GM13976 (cell line): ENCODE measurements around the gene UBE2QL1.
"Not testable (repeated sequence)": the region's sequence is repeated elsewhere in the genome, so short reads cannot be mapped to it uniquely, and the experiment has no call there.

Source experiments
- DNase-seq: peaks from one replicate; pipeline ENCODE4 v3.0.0; 2012; ENCODE audit warnings: low spot score
- CTCF ChIP-seq: IDR thresholded peaks from 2 replicates; pipeline ENCODE4 v1.5.1; 2012; ENCODE audit warnings: borderline replicate concordance, mild to moderate bottlenecking; ENCODE audit not compliant: insufficient read depth; ENCODE audit errors: extremely low read depth, missing control alignments, control extremely low read depth
- in situ Hi-C: fragments of 300-500 bp; cut with MboI; formaldehyde crosslinking; loops from one replicate; pipeline ENCODE4 v1.12.0; 2022; ENCODE audit warnings: low sequenced_read_pairs, mixed read lengths, inconsistent platforms; ENCODE audit not compliant: unreplicated experiment

UBE2QL1 gene

GRCh38 chr5:6505416-6505755 lies 56.7 kb downstream of the UBE2QL1 start:
- no peak for TF ChIP-seq CTCF
- DNase-seq: no peak
- in situ Hi-C loops: no loop called here

GRCh38 chr5:6505783-6506557 lies 57.3 kb downstream of the UBE2QL1 start:
- in situ Hi-C loops: no loop called here
- no peak for TF ChIP-seq CTCF
- DNase-seq: no peak

GRCh38 chr5:6506611-6507010 lies 58.0 kb downstream of the UBE2QL1 start:
- in situ Hi-C loops: no loop called here
- DNase-seq: no peak
- no peak for TF ChIP-seq CTCF

- TF ChIP-seq CTCF: no peak
- in situ Hi-C loops: no loop called here
- DNase-seq: no peak
Measured at GRCh38 chr5:6508931-6509330, 60.3 kb downstream of the UBE2QL1 start.

GRCh38 chr5:6510132-6510531 lies 61.5 kb downstream of the UBE2QL1 start:
- TF ChIP-seq CTCF: no peak
- in situ Hi-C loops: no loop called here
- no peak for DNase-seq

GRCh38 chr5:6510973-6511372 lies 62.3 kb downstream of the UBE2QL1 start:
- DNase-seq: no peak
- in situ Hi-C loops: no loop called here
- no peak for TF ChIP-seq CTCF

- in situ Hi-C loops, DNase-seq: not testable (repeated sequence)
Measured at GRCh38 chr5:6515812-6516211, 67.2 kb downstream of the UBE2QL1 start.
